Measurements from ENCODE around the gene HMGCS1.

HMGCS1 gene

GRCh38 chr5:43320846-43321245, 7.6 kb upstream of the HMGCS1 start:
- Histone ChIP-seq H3K79me2 (ENCODE audit: low read length) (no peaks in the 10 kb centered on the region), H4K20me1 (ENCODE audit: insufficient read depth, low read length) (no peaks in the 10 kb centered on the region), H2AFZ (ENCODE audit: low read depth, low read length) (no peak overlapping the region), H3K27ac (ENCODE audit: low read length) (no peak overlapping the region), H3K4me2 (ENCODE audit: low read length) (no peak overlapping the region), H3K4me3 (ENCODE audit: low read length) (no peak overlapping the region), H3K9me3 (ENCODE audit: insufficient read depth, low read length) (no peaks in the 10 kb centered on the region), H3K36me3 (replicated peaks; ENCODE audit: low read depth, low read length) (no peaks in the 10 kb centered on the region), H3K27me3 (ENCODE audit: low read depth, low read length) (no peaks in the 10 kb centered on the region), H3K4me1 (ENCODE audit: low read length) (no peaks in the 10 kb centered on the region), H3K9ac (ENCODE audit: low read length) (no peak overlapping the region)
- TF ChIP-seq CTCF (IDR thresholded peaks at IDR 0.05; ENCODE audit: low read depth, low read length) (no peak), EZH2phosphoT487 (IDR thresholded peaks at IDR 0.05; ENCODE audit: low read depth) (no peak)

- H3K79me2 ChIP-seq (ENCODE audit: low read length) = peaks cover 18% of the 10 kb centered on the region
- TF ChIP-seq CTCF (IDR thresholded peaks at IDR 0.05; ENCODE audit: low read depth, low read length) = no peak
- no peak for TF ChIP-seq EZH2phosphoT487 (IDR thresholded peaks at IDR 0.05; ENCODE audit: low read depth)
- peaks cover 13% of the 10 kb centered on the region for H4K20me1 ChIP-seq (ENCODE audit: insufficient read depth, low read length)
- H3K36me3 ChIP-seq (replicated peaks; ENCODE audit: low read depth, low read length) = peaks cover 12% of the 10 kb centered on the region
- no peak overlapping the region for H2AFZ ChIP-seq (ENCODE audit: low read depth, low read length)
- no peak overlapping the region for H3K4me3 ChIP-seq (ENCODE audit: low read length)
- peaks cover 28% of the 10 kb centered on the region for H3K4me1 ChIP-seq (ENCODE audit: low read length)
- H3K27me3 ChIP-seq (ENCODE audit: low read depth, low read length) = no peaks in the 10 kb centered on the region
- H3K9me3 ChIP-seq (ENCODE audit: insufficient read depth, low read length) = no peaks in the 10 kb centered on the region
- no peak overlapping the region for H3K4me2 ChIP-seq (ENCODE audit: low read length)
- no peak overlapping the region for H3K27ac ChIP-seq (ENCODE audit: low read length)
- H3K9ac ChIP-seq (ENCODE audit: low read length) = no peak overlapping the region
These were observed 3.2 kb upstream of the HMGCS1 start for GRCh38 chr5:43316421-43316820.

GRCh38 chr5:43315682-43316081, 2.5 kb upstream of the HMGCS1 start:
- H2AFZ ChIP-seq (ENCODE audit: low read depth, low read length) = 0 out of 2 replicates have a peak overlapping the region, but pooled peaks have one; percentile 19
- H3K4me3 ChIP-seq (ENCODE audit: low read length) = no peak overlapping the region
- peaks cover 35% of the 10 kb centered on the region for H3K4me1 ChIP-seq (ENCODE audit: low read length)
- H4K20me1 ChIP-seq (ENCODE audit: insufficient read depth, low read length) = peaks cover 20% of the 10 kb centered on the region
- no peak overlapping the region for H3K9ac ChIP-seq (ENCODE audit: low read length)
- TF ChIP-seq CTCF (IDR thresholded peaks at IDR 0.05; ENCODE audit: low read depth, low read length) = no peak
- no peak for TF ChIP-seq EZH2phosphoT487 (IDR thresholded peaks at IDR 0.05; ENCODE audit: low read depth)
- H3K27ac ChIP-seq (ENCODE audit: low read length) = no peak overlapping the region
- H3K27me3 ChIP-seq (ENCODE audit: low read depth, low read length) = no peaks in the 10 kb centered on the region
- no peak overlapping the region for H3K4me2 ChIP-seq (ENCODE audit: low read length)
- H3K79me2 ChIP-seq (ENCODE audit: low read length) = peaks cover 26% of the 10 kb centered on the region
- H3K9me3 ChIP-seq (ENCODE audit: insufficient read depth, low read length) = no peaks in the 10 kb centered on the region
- peaks cover 17% of the 10 kb centered on the region for H3K36me3 ChIP-seq (replicated peaks; ENCODE audit: low read depth, low read length)

GRCh38 chr5:43315263-43315662, 2.1 kb upstream of the HMGCS1 start:
- H3K36me3 ChIP-seq (replicated peaks; ENCODE audit: low read depth, low read length) = peaks cover 21% of the 10 kb centered on the region
- no peak overlapping the region for H3K4me3 ChIP-seq (ENCODE audit: low read length)
- peaks cover 39% of the 10 kb centered on the region for H3K4me1 ChIP-seq (ENCODE audit: low read length)
- peaks cover 24% of the 10 kb centered on the region for H4K20me1 ChIP-seq (ENCODE audit: insufficient read depth, low read length)
- TF ChIP-seq EZH2phosphoT487 (IDR thresholded peaks at IDR 0.05; ENCODE audit: low read depth) (no peak), CTCF (IDR thresholded peaks at IDR 0.05; ENCODE audit: low read depth, low read length) (no peak)
- H3K9me3 ChIP-seq (ENCODE audit: insufficient read depth, low read length) = no peaks in the 10 kb centered on the region
- H3K79me2 ChIP-seq (ENCODE audit: low read length) = peaks cover 30% of the 10 kb centered on the region
- H3K27me3 ChIP-seq (ENCODE audit: low read depth, low read length) = no peaks in the 10 kb centered on the region
- H3K27ac ChIP-seq (ENCODE audit: low read length) = no peak overlapping the region
- no peak overlapping the region for H3K9ac ChIP-seq (ENCODE audit: low read length)
- H3K4me2 ChIP-seq (ENCODE audit: low read length) = no peak overlapping the region
- H2AFZ ChIP-seq (ENCODE audit: low read depth, low read length) = 0 out of 2 replicates have a peak overlapping the region, but pooled peaks have one; percentile 19
